Hepatocyte (in vitro differentiated cells): ENCODE measurements around the gene CST7.

Experiments
- EZH2 ChIP-seq: fragments of 200-600 bp; sonication (generic); IDR thresholded peaks from 2 replicates; pipeline ENCODE4 v1.6.1; 2016; ENCODE audit warnings: antibody characterized with exemption, mild to moderate bottlenecking, borderline replicate concordance
- EZH2phosphoT487 ChIP-seq: fragments of 200-600 bp; sonication (generic); IDR thresholded peaks from one replicate; pipeline ENCODE4 v1.6.1; 2018; ENCODE audit warnings: antibody characterized with exemption, mild to moderate bottlenecking, low read depth, moderate library complexity; ENCODE audit not compliant: unreplicated experiment, severe bottlenecking
- TF ChIP-seq, protein P1 (sequence below): fragments of 200-600 bp; sonication (generic); IDR thresholded peaks from 2 replicates; pipeline ENCODE4 v1.5.1; 2016; ENCODE audit warnings: antibody characterized with exemption, mild to moderate bottlenecking; ENCODE audit not compliant: poor library complexity

- TF ChIP-seq, protein P1, sequence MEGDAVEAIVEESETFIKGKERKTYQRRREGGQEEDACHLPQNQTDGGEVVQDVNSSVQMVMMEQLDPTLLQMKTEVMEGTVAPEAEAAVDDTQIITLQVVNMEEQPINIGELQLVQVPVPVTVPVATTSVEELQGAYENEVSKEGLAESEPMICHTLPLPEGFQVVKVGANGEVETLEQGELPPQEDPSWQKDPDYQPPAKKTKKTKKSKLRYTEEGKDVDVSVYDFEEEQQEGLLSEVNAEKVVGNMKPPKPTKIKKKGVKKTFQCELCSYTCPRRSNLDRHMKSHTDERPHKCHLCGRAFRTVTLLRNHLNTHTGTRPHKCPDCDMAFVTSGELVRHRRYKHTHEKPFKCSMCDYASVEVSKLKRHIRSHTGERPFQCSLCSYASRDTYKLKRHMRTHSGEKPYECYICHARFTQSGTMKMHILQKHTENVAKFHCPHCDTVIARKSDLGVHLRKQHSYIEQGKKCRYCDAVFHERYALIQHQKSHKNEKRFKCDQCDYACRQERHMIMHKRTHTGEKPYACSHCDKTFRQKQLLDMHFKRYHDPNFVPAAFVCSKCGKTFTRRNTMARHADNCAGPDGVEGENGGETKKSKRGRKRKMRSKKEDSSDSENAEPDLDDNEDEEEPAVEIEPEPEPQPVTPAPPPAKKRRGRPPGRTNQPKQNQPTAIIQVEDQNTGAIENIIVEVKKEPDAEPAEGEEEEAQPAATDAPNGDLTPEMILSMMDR: no peak
- no peak for TF ChIP-seq EZH2
- TF ChIP-seq EZH2phosphoT487: no peak
These were observed 12.5 kb downstream of the CST7 start for GRCh38 chr20:24961384-24962181.
